ENCODE measurements around the gene ATG4C. TPM values are rescaled to one million over a fixed set of nuclear protein-coding genes. Genes with fewer than 3 reads are reported as not detected.

Gene ATG4C
- total and polyA plus RNA-seq, 10 of the 15 experiments (the other 5 are each of a cell fraction or from before 2014, with no cell fraction given): 8.1 to 30.9 (median 18.9) TPM

- TF ChIP-seq RUNX3 (IDR thresholded peaks at IDR 0.05; ENCODE audit: low read length) (peak; percentile 87), NR2F1 (conservative IDR thresholded peaks at IDR 0.05) (no peak; the same call in 1 of the 2 replicates), SMAD1 (IDR thresholded peaks at IDR 0.05; ENCODE audit: low read depth, partially characterized antibody) (no peak), TCF12 (IDR thresholded peaks at IDR 0.05; ENCODE audit: low read depth, low read length) (no peak), ZNF24 (IDR thresholded peaks at IDR 0.05) (no peak), SUPT20H (IDR thresholded peaks at IDR 0.05; ENCODE audit: borderline replicate concordance, control insufficient read depth, low read depth, low read length) (no peak), EP300 (IDR thresholded peaks at IDR 0.05; ENCODE audit: borderline replicate concordance in 1 of 2, control insufficient read depth in 1 of 2, low read depth in 2 of 2, low read length in 2 of 2) (peak in 1 of 2 experiments; percentile 84; a peak in 2 of 4 replicates), PAX8 (IDR thresholded peaks at IDR 0.05) (no peak), ZNF217 (IDR thresholded peaks at IDR 0.05) (no peak), PAX5 (IDR thresholded peaks at IDR 0.05; ENCODE audit: borderline replicate concordance, low read depth, low read length) (no peak), HDAC2 (IDR thresholded peaks at IDR 0.05) (no peak), E2F8 (IDR thresholded peaks at IDR 0.05; ENCODE audit: low read depth, partially characterized antibody) (no peak), BCL11A (IDR thresholded peaks at IDR 0.05; ENCODE audit: low read depth, low read length) (peak; percentile 62; the same call in 1 of the 2 replicates), NKRF (conservative IDR thresholded peaks at IDR 0.05) (no peak), ZNF592 (IDR thresholded peaks at IDR 0.05) (no peak), CREB1 (IDR thresholded peaks at IDR 0.05; ENCODE audit: low read depth) (no peak), NR2C1 (IDR thresholded peaks at IDR 0.05) (no peak), BCLAF1 (IDR thresholded peaks at IDR 0.05) (no peak), WRNIP1 (IDR thresholded peaks at IDR 0.05; ENCODE audit: borderline replicate concordance, low read depth, low read length) (no peak), RAD51 (IDR thresholded peaks at IDR 0.05) (no peak)
Observed at GRCh38 chr1:62800825-62801306, 16.9 kb downstream of the ATG4C start (continued).
